ENCODE measurements around the gene PACSIN2. TPM values are rescaled to one million over a fixed set of nuclear protein-coding genes. Genes with fewer than 3 reads are reported as not detected.

Gene PACSIN2
- total and polyA plus RNA-seq, 2 experiments from 2014 or later = 36.0 to 43.7 TPM

DNA sequence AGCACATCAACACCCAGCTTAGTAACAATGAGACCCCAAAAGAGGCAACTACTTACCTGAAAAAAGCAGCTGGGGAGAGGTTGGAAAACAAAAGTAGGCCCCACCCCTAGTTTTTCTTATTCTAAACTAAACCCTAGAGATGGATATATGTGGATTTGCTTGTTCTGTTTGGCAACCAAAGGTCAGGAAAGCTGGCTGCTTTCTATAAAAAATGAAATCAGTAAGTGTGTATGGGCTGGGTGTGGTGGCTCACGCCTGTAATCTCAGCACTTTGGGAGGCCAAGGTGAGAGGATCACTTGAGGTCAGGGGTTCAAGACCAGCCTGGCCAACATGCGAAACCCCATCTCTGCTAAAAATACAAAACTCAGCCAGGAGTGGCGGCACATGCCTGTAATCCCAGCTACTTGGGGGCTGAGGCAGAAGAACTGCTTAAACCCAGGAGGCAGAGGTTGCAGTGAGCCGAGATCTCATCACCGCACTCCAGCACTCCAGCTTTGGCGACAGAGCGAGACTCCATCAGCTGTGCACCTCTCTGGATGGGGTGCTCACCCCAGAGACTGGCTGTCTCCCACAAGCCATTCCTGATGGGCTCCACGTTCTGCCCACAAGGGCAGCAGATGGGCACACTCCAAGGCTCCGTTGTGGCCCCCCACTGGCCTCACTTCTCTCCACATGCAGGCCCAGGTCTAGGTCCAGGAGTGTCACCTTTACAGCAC lies 30.0 kb downstream of the PACSIN2 start:
- no peak overlapping the region for H3K4me2 ChIP-seq (ENCODE audit: unreplicated experiment)
- H3K79me2 ChIP-seq (ENCODE audit: insufficient read depth) = peaks cover 80% of the 10 kb centered on the region
- no peak for DNase-seq
- WGBS, 2 experiments (ENCODE audit: low coverage in 1 of 2, low lambda C conversion rate in 2 of 2, missing lambda C conversion rate in 2 of 2) = 82 to 87% methylated on average over 9 of the region's 9 CpGs
- H3K4me1 ChIP-seq (ENCODE audit: insufficient read depth) = peaks cover 17% of the 10 kb centered on the region; the same call in 1 of the 2 replicates
- no peak overlapping the region for H2AFZ ChIP-seq
- in situ Hi-C loops (cut with MboI) = no loop called here
- H3K27me3 ChIP-seq (replicated peaks; ENCODE audit: insufficient read depth) = no peaks in the 10 kb centered on the region
- no peaks in the 10 kb centered on the region for H3K36me3 ChIP-seq (ENCODE audit: low read depth)
- no peak for TF ChIP-seq EZH2phosphoT487 (IDR thresholded peaks at IDR 0.05; ENCODE audit: insufficient read depth, low read depth)
- no peak for TF ChIP-seq EZH2 (IDR thresholded peaks at IDR 0.05; ENCODE audit: insufficient read depth, poor library complexity, severe bottlenecking)
- no peaks in the 10 kb centered on the region for H3K9me3 ChIP-seq (ENCODE audit: low read depth)
- H3F3A ChIP-seq (ENCODE audit: insufficient read depth) = peaks cover 16% of the 10 kb centered on the region
- H4K20me1 ChIP-seq (ENCODE audit: insufficient read depth) = no peaks in the 10 kb centered on the region
- no peaks in the 10 kb centered on the region for H3K9me2 ChIP-seq (ENCODE audit: insufficient read depth)
- H3K4me3 ChIP-seq = no peak overlapping the region
- H3K9ac ChIP-seq = no peak overlapping the region
- no peak overlapping the region for H3K27ac ChIP-seq

DNA sequence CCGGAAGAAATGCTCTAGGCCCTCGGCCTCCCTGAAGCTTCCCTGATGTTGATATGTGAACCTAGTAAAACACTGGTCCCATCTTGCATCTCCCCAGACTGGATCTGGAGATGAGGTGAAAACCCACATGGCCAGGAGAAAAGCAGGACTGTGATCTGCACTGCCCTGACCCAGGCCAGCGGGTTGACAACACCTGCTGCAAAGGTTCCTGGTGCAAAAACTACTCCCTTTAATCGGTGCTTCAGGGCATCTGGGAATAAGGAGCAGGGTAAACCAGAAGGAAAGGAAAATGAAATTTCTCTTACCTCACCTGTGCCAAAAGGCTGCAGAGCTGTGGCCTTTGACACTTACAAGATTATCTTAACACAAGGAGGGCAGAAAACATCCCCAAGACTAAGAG lies 30.6 kb downstream of the PACSIN2 start:
- H3K79me2 ChIP-seq (ENCODE audit: insufficient read depth) = peaks cover 81% of the 10 kb centered on the region

DNA sequence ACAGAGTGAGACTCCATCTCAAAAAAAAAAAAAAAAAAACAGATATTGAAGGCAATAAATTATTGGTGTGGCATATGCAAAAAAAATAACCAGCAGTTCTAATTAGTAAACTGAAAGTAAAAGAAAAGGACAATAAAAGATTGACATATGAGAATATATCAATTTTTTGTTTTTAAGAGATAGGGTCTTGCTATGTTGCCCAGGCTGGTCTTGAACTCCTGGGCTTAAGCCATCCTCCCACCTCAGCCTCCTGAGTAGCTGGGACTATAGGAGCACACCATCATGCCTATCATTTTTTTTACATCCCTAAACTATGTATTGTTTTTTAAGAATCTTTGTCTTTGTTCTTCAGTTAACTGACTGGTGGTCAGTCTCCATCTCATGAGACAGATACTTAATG lies 31.5 kb downstream of the PACSIN2 start:
- Histone ChIP-seq H3K9me2 (ENCODE audit: insufficient read depth) (no peaks in the 10 kb centered on the region), H4K20me1 (ENCODE audit: insufficient read depth) (no peaks in the 10 kb centered on the region), H3K9me3 (ENCODE audit: low read depth) (no peaks in the 10 kb centered on the region), H3K36me3 (ENCODE audit: low read depth) (no peaks in the 10 kb centered on the region), H3K27me3 (replicated peaks; ENCODE audit: insufficient read depth) (no peaks in the 10 kb centered on the region), H3K4me2 (ENCODE audit: unreplicated experiment) (no peak overlapping the region), H3F3A (ENCODE audit: insufficient read depth) (peaks cover 18% of the 10 kb centered on the region), H2AFZ (no peak overlapping the region), H3K27ac (no peak overlapping the region), H3K4me1 (ENCODE audit: insufficient read depth) (peaks cover 17% of the 10 kb centered on the region), H3K4me3 (no peak overlapping the region), H3K79me2 (ENCODE audit: insufficient read depth) (peaks cover 77% of the 10 kb centered on the region), H3K9ac (no peak overlapping the region)
- TF ChIP-seq EZH2phosphoT487 (IDR thresholded peaks at IDR 0.05; ENCODE audit: insufficient read depth, low read depth) = no peak
- no peak for TF ChIP-seq EZH2 (IDR thresholded peaks at IDR 0.05; ENCODE audit: insufficient read depth, poor library complexity, severe bottlenecking)
- no peak for DNase-seq
- in situ Hi-C loops (cut with MboI) = no loop called here

More for the DNA sequence above, 30.6 kb downstream of the PACSIN2 start:
- no peaks in the 10 kb centered on the region for H3K36me3 ChIP-seq (ENCODE audit: low read depth)
- in situ Hi-C loops (cut with MboI) = no loop called here
- H4K20me1 ChIP-seq (ENCODE audit: insufficient read depth) = no peaks in the 10 kb centered on the region
- WGBS, 2 experiments (ENCODE audit: low coverage in 1 of 2, low lambda C conversion rate in 2 of 2, missing lambda C conversion rate in 2 of 2) = 94 to 98% methylated on average over 4 of the region's 4 CpGs
- H3K9me3 ChIP-seq (ENCODE audit: low read depth) = no peaks in the 10 kb centered on the region
- H3K27me3 ChIP-seq (replicated peaks; ENCODE audit: insufficient read depth) = no peaks in the 10 kb centered on the region
- no peak overlapping the region for H2AFZ ChIP-seq
- peaks cover 14% of the 10 kb centered on the region for H3K4me1 ChIP-seq (ENCODE audit: insufficient read depth)
- H3F3A ChIP-seq (ENCODE audit: insufficient read depth) = peaks cover 18% of the 10 kb centered on the region
- no peak for TF ChIP-seq EZH2 (IDR thresholded peaks at IDR 0.05; ENCODE audit: insufficient read depth, poor library complexity, severe bottlenecking)
- no peak for TF ChIP-seq EZH2phosphoT487 (IDR thresholded peaks at IDR 0.05; ENCODE audit: insufficient read depth, low read depth)
- DNase-seq = no peak
- no peaks in the 10 kb centered on the region for H3K9me2 ChIP-seq (ENCODE audit: insufficient read depth)
- H3K4me2 ChIP-seq (ENCODE audit: unreplicated experiment) = no peak overlapping the region
- H3K9ac ChIP-seq = no peak overlapping the region
- H3K4me3 ChIP-seq = no peak overlapping the region
- H3K27ac ChIP-seq = no peak overlapping the region

DNA sequence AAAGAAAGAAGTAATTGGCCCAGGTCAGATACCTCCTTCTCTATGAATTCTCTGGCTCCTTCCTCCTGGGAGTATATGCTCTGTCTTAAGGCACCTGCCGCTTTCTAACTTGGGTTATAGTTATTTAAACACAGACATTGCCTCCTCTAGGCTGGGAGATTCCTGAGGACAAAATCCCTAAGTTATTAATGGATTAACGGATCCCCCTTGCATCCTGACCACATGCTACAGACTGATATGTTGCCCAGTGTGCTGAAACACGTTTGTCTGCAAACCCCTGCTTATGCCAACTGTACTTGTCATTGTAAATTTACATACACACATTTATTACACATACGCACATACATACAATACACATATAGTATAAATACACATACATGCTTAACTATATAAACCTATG lies 35.3 kb downstream of the PACSIN2 start:
- H3K4me3 ChIP-seq = no peak overlapping the region
- TF ChIP-seq EZH2phosphoT487 (IDR thresholded peaks at IDR 0.05; ENCODE audit: insufficient read depth, low read depth) = no peak
- no peak for TF ChIP-seq EZH2 (IDR thresholded peaks at IDR 0.05; ENCODE audit: insufficient read depth, poor library complexity, severe bottlenecking)
- in situ Hi-C loops (cut with MboI) = no loop called here
- H3K36me3 ChIP-seq (ENCODE audit: low read depth) = no peaks in the 10 kb centered on the region
- H3K9ac ChIP-seq = no peak overlapping the region
- H3K27ac ChIP-seq = no peak overlapping the region
- no peak for DNase-seq
- peaks cover 74% of the 10 kb centered on the region for H3K79me2 ChIP-seq (ENCODE audit: insufficient read depth)
- no peaks in the 10 kb centered on the region for H3K9me2 ChIP-seq (ENCODE audit: insufficient read depth)
- H3K4me1 ChIP-seq (ENCODE audit: insufficient read depth) = peaks cover 38% of the 10 kb centered on the region
- WGBS, 2 experiments (ENCODE audit: low coverage in 1 of 2, low lambda C conversion rate in 2 of 2, missing lambda C conversion rate in 2 of 2) = 75 to 78% methylated on average over 4 of the region's 4 CpGs
- H4K20me1 ChIP-seq (ENCODE audit: insufficient read depth) = no peaks in the 10 kb centered on the region
- no peak overlapping the region for H3K4me2 ChIP-seq (ENCODE audit: unreplicated experiment)
- no peaks in the 10 kb centered on the region for H3K27me3 ChIP-seq (replicated peaks; ENCODE audit: insufficient read depth)
- H2AFZ ChIP-seq = no peak overlapping the region
- no peaks in the 10 kb centered on the region for H3K9me3 ChIP-seq (ENCODE audit: low read depth)
- peaks cover 38% of the 10 kb centered on the region for H3F3A ChIP-seq (ENCODE audit: insufficient read depth)

Data from GM23248 (cell line).